ENCODE data around the gene ITGA3. TPM values are rescaled to one million over a fixed set of nuclear protein-coding genes. Genes with fewer than 3 reads are reported as not detected.
A peak's percentile ranks its signal among the peaks of the same experiment; 100 is the strongest.

Gene ITGA3
- polyA plus RNA-seq, 2 of the 4 experiments (the other 2 are of a cell fraction), result 141 to 268 TPM

GRCh38 chr17:50048988-50049387 is 6.9 kb upstream of the ITGA3 start (continued):
- TF ChIP-seq ESRRA (IDR thresholded peaks at IDR 0.05; ENCODE audit: borderline replicate concordance, low read length) (no peak), ZNF302 (CRISPR knock-in tag; IDR thresholded peaks at IDR 0.05) (no peak), EHMT2 (IDR thresholded peaks at IDR 0.05; ENCODE audit: low read depth) (no peak), HOXB5 (CRISPR knock-in tag; IDR thresholded peaks at IDR 0.05) (no peak), CHD2 (IDR thresholded peaks at IDR 0.05; ENCODE audit: low read length, partially characterized antibody) (no peak), MYC (IDR thresholded peaks at IDR 0.05; ENCODE audit: borderline replicate concordance, low read length) (no peak)

DNA sequence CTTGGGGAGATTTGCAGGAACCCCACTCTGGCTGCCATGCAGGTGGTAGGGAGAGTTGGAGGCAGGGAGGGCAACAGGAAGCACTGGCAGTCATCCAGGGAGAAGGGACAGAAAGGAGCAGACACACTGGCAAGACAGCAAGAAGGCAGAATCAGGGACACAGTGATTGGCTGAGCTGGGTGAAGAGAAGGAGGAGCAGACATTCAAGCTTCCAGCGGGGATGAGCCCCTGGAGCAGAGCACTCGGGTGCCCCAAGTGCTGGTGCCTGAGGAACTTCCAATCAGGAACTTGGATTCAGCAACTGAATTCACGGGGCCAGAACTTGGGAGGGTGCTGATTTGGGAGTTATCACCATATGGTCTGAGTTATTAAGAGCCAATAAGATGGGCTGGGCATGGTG is 6.3 kb upstream of the ITGA3 start:
- no peak for FAIRE-seq
- Histone ChIP-seq H3K27ac (peak overlapping the region; percentile 92 to 97), H3K4me2 (peak overlapping the region; percentile 1; the same call in 1 of the 3 replicates), H3K4me1 (peaks cover 97% of the 10 kb centered on the region), H3K9me3 (no peaks in the 10 kb centered on the region), H3K4me3 (no peak overlapping the region)
- CTCF ChIA-PET, result interaction anchor here (1.4 to 22.1 kb wide), 3 partner anchors 22 to 46 kb away, joined by 6 to 285 read pairs (median 8); partner anchors contain the start of gene PDK2
- WGBS (ENCODE audit: missing lambda C conversion rate), result 78% methylated on average over 3 of the region's 3 CpGs
- ATAC-seq, result no peak
- POLR2A ChIA-PET, result interaction anchor here (0.6 kb wide), 1 partner anchor 34 kb away, joined by 5 read pairs; no protein-coding TSS in a partner anchor
- peak in 1 of 2 experiments; percentile 37 for DNase-seq (ENCODE audit: low read depth in 1 of 2, low spot score in 1 of 2)
- TF ChIP-seq MAX (IDR thresholded peaks at IDR 0.05), result no peak
- TF ChIP-seq GATA3 (IDR thresholded peaks at IDR 0.05; ENCODE audit: borderline replicate concordance), result no peak

- no peaks in the 10 kb centered on the region for H3K9me3 ChIP-seq
- no peak overlapping the region for H3K4me3 ChIP-seq
- H3K27ac ChIP-seq, result peak overlapping the region; percentile 92 to 97
- no peak for DNase-seq (ENCODE audit: low read depth in 1 of 2, low spot score in 1 of 2)
- peak; percentile 7 to 14; a peak in 4 of 6 replicates for ATAC-seq
- FAIRE-seq, result peak; percentile 80
- ChIA-PET CTCF (interaction anchor here (1.4 to 22.1 kb wide), 3 partner anchors 23 to 45 kb away, joined by 6 to 285 read pairs (median 8); partner anchors contain the start of gene PDK2), POLR2A (no interaction called here)
- 61% methylated on average over 12 of the region's 12 CpGs for WGBS (ENCODE audit: missing lambda C conversion rate)
- peak overlapping the region; percentile 91 for H3K4me2 ChIP-seq
- peaks cover 91% of the 10 kb centered on the region for H3K4me1 ChIP-seq
- TF ChIP-seq CHD4 (IDR thresholded peaks at IDR 0.05; ENCODE audit: borderline replicate concordance), result no peak
- TF ChIP-seq GATA3 (IDR thresholded peaks at IDR 0.05; ENCODE audit: borderline replicate concordance), result no peak
- TF ChIP-seq, protein P1, sequence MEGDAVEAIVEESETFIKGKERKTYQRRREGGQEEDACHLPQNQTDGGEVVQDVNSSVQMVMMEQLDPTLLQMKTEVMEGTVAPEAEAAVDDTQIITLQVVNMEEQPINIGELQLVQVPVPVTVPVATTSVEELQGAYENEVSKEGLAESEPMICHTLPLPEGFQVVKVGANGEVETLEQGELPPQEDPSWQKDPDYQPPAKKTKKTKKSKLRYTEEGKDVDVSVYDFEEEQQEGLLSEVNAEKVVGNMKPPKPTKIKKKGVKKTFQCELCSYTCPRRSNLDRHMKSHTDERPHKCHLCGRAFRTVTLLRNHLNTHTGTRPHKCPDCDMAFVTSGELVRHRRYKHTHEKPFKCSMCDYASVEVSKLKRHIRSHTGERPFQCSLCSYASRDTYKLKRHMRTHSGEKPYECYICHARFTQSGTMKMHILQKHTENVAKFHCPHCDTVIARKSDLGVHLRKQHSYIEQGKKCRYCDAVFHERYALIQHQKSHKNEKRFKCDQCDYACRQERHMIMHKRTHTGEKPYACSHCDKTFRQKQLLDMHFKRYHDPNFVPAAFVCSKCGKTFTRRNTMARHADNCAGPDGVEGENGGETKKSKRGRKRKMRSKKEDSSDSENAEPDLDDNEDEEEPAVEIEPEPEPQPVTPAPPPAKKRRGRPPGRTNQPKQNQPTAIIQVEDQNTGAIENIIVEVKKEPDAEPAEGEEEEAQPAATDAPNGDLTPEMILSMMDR (IDR thresholded peaks at IDR 0.05), result peak; percentile 20; the same call in 1 of the 3 replicates
- no peak for TF ChIP-seq ESRRA (IDR thresholded peaks at IDR 0.05; ENCODE audit: borderline replicate concordance, low read length)
- 0 out of 5 replicates have a peak, but pooled peaks of 1 of the 2 experiments have one; percentile 8 for TF ChIP-seq RAD21 (conservative IDR thresholded peaks at IDR 0.05 in 1 of 2, IDR thresholded peaks at IDR 0.05 in 1 of 2)
Measured at GRCh38 chr17:50050431-50051032, 5.4 kb upstream of the ITGA3 start.

GRCh38 chr17:50051082-50051576 is 4.8 kb upstream of the ITGA3 start:
- DNase-seq (ENCODE audit: low read depth in 1 of 2, low spot score in 1 of 2) (peak; percentile 93 to 96), FAIRE-seq (peak; percentile 92), ATAC-seq (peak; percentile 53 to 55)
- 8% methylated on average over 4 of the region's 4 CpGs for WGBS (ENCODE audit: missing lambda C conversion rate)
- Histone ChIP-seq H3K27ac (peak overlapping the region; percentile 92 to 97), H3K4me2 (peak overlapping the region; percentile 91), H3K9me3 (no peaks in the 10 kb centered on the region), H3K4me1 (peaks cover 85% of the 10 kb centered on the region), H3K4me3 (no peak overlapping the region)
- POLR2A ChIA-PET, result no interaction called here
- CTCF ChIA-PET, result interaction anchor here (0.5 to 22.1 kb wide), 6 partner anchors 13 to 190 kb away, joined by 3 to 473 read pairs (median 122); partner anchors contain the start of gene PDK2
- no peak for TF ChIP-seq HES2 (IDR thresholded peaks at IDR 0.05)
- peak; percentile 62; the same call in 1 of the 2 replicates for TF ChIP-seq EHF (CRISPR knock-in tag; IDR thresholded peaks at IDR 0.05)
- no peak for TF ChIP-seq RNF2 (IDR thresholded peaks at IDR 0.05; ENCODE audit: borderline replicate concordance, low read depth)
- TF ChIP-seq, protein P2, sequence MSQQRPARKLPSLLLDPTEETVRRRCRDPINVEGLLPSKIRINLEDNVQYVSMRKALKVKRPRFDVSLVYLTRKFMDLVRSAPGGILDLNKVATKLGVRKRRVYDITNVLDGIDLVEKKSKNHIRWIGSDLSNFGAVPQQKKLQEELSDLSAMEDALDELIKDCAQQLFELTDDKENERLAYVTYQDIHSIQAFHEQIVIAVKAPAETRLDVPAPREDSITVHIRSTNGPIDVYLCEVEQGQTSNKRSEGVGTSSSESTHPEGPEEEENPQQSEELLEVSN (IDR thresholded peaks at IDR 0.05; ENCODE audit: borderline replicate concordance, low read depth), result peak; percentile 56; the same call in 1 of the 2 replicates
- TF ChIP-seq TFCP2L1 (CRISPR knock-in tag; IDR thresholded peaks at IDR 0.05), result 0 out of 2 replicates have a peak, but pooled peaks have one; percentile 40
- no peak for TF ChIP-seq CHD2 (IDR thresholded peaks at IDR 0.05; ENCODE audit: low read length, partially characterized antibody)
- no peak for TF ChIP-seq HDAC2 (IDR thresholded peaks at IDR 0.05)
- no peak for TF ChIP-seq NFE2L2 (conservative IDR thresholded peaks at IDR 0.05; ENCODE audit: low read length)
- peak; percentile 49; the same call in 1 of the 2 replicates for TF ChIP-seq PBX3 (IDR thresholded peaks at IDR 0.05)
- no peak for TF ChIP-seq CHD4 (IDR thresholded peaks at IDR 0.05; ENCODE audit: borderline replicate concordance)
- peak; percentile 88; the same call in 1 of the 2 replicates for TF ChIP-seq HOXB13 (CRISPR knock-in tag; IDR thresholded peaks at IDR 0.05; ENCODE audit: low read depth)
- peak; percentile 22 to 56; a peak in 3 of 5 replicates for TF ChIP-seq RAD21 (conservative IDR thresholded peaks at IDR 0.05 in 1 of 2, IDR thresholded peaks at IDR 0.05 in 1 of 2)
- TF ChIP-seq, protein P3, sequence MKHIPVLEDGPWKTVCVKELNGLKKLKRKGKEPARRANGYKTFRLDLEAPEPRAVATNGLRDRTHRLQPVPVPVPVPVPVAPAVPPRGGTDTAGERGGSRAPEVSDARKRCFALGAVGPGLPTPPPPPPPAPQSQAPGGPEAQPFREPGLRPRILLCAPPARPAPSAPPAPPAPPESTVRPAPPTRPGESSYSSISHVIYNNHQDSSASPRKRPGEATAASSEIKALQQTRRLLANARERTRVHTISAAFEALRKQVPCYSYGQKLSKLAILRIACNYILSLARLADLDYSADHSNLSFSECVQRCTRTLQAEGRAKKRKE (CRISPR knock-in tag; IDR thresholded peaks at IDR 0.05; ENCODE audit: low read depth), result peak; percentile 88; the same call in 1 of the 2 replicates
- no peak for TF ChIP-seq EHMT2 (IDR thresholded peaks at IDR 0.05; ENCODE audit: low read depth)
- TF ChIP-seq TP53 (CRISPR knock-in tag; IDR thresholded peaks at IDR 0.05), result peak; percentile 47; the same call in 1 of the 2 replicates
- TF ChIP-seq MAX (IDR thresholded peaks at IDR 0.05), result peak; percentile 97

Data from A549 (cell line).